Liver (tissue), 9 donors: Measurements from ENCODE around the gene KSR2. TPM values are rescaled to one million over a fixed set of nuclear protein-coding genes. Genes with fewer than 3 reads are reported as not detected.
"Not testable (repeated sequence)": the region's sequence is repeated elsewhere in the genome, so short reads cannot be mapped to it uniquely, and the experiment has no call there.

Experiments used
- DNase-seq: peaks from one replicate; pipeline ENCODE4 v3.0.0-alpha.2; 2017; ENCODE audit warnings: low spot score
- H3K27ac ChIP-seq, 2 donors: one replicate each; pipeline ENCODE4 v1.7.0; 2013; ENCODE audit warnings: inconsistent platforms in 2 of 2, low read length in 2 of 2, control low read depth in 1 of 2, low read depth in 1 of 2, mild to moderate bottlenecking in 1 of 2
- H3K27me3 ChIP-seq, 4 donors: one replicate each; pipeline versions ENCODE4 v1.6.1 to v1.7.0; 2013; ENCODE audit warnings: low read length in 3 of 4, inconsistent platforms in 1 of 4, mild to moderate bottlenecking in 1 of 4, moderate library complexity in 1 of 4; ENCODE audit not compliant: control insufficient read depth in 4 of 4, insufficient read depth in 4 of 4
- H3K36me3 ChIP-seq, 4 donors: one replicate each; pipeline versions ENCODE4 v1.6.1 to v1.7.0; 2013; ENCODE audit warnings: low read length in 3 of 4, mild to moderate bottlenecking in 3 of 4, low read depth in 1 of 4, moderate library complexity in 1 of 4; ENCODE audit not compliant: control insufficient read depth in 4 of 4, insufficient read depth in 3 of 4
- H3K4me1 ChIP-seq, 4 donors: one replicate each; pipeline versions ENCODE4 v1.6.1 to v1.7.0; 2013; ENCODE audit warnings: low read length in 3 of 4, mild to moderate bottlenecking in 3 of 4, moderate library complexity in 1 of 4; ENCODE audit not compliant: control insufficient read depth in 4 of 4, insufficient read depth in 4 of 4
- H3K4me3 ChIP-seq, 3 donors: one replicate each; pipeline versions ENCODE4 v1.6.1 to v1.7.0; 2013; ENCODE audit warnings: low read length in 3 of 3, control low read depth in 1 of 3, low read depth in 1 of 3, mild to moderate bottlenecking in 1 of 3
- H3K9ac ChIP-seq, 2 donors: one replicate each; pipeline ENCODE4 v1.7.0; 2013; ENCODE audit warnings: low read length in 2 of 2, mild to moderate bottlenecking in 2 of 2, moderate library complexity in 2 of 2, control low read depth in 1 of 2, low read depth in 1 of 2
- H3K9me3 ChIP-seq, 4 donors: one replicate each; pipeline versions ENCODE4 v1.6.1 to v1.7.0; 2013; ENCODE audit warnings: low read length in 3 of 4; ENCODE audit not compliant: control insufficient read depth in 4 of 4
- FOXA2 ChIP-seq: IDR thresholded peaks from 2 replicates; pipeline ENCODE4 v1.6.1; 2016; ENCODE audit warnings: antibody characterized with exemption
- HNF4A ChIP-seq, 2 donors: conservative IDR thresholded peaks; 2 replicates each; pipeline ENCODE4 v1.6.1; 2016; ENCODE audit warnings: antibody characterized with exemption in 2 of 2, mild to moderate bottlenecking in 2 of 2
- TAF1 ChIP-seq: conservative IDR thresholded peaks from 2 replicates; pipeline ENCODE4 v1.6.1; 2016; ENCODE audit warnings: antibody characterized with exemption, mild to moderate bottlenecking
- WGBS: extraction: QIAGEN DNeasy Blood & Tissue Kit; methylation state at CpG from one replicate; pipeline ENCODE4 v1.1.7; 2013; 5-methylcytosine and 5-hydroxymethylcytosine counted together
- polyA plus RNA-seq, 2 donors: library from polyadenylated mRNA; stranded (reverse) in 1 of 2; unstranded in 1 of 2; fragments of 200-250 nt in 1 of 2; fragments of >200 nt in 1 of 2; fragmentation: Nextera tagmentation in 1 of 2; extraction: Ambion mirVana in 1 of 2; gene quantifications; one replicate each; pipeline versions ENCODE4 v1.2.1 to v1.2.3, GENCODE V29; 2013 to 2015
- total RNA-seq, 2 donors: library from RNA; depleted of rRNA; stranded (reverse); fragments of >200 nt; gene quantifications; one replicate each; pipeline ENCODE4 v1.2.3, GENCODE V29; 2014
- TF ChIP-seq, protein P1 (sequence below): IDR thresholded peaks from 2 replicates; pipeline ENCODE4 v1.6.1; 2016; ENCODE audit warnings: antibody characterized with exemption
- TF ChIP-seq, protein P2 (sequence below): IDR thresholded peaks from 2 replicates; pipeline ENCODE4 v1.6.1; 2016; ENCODE audit warnings: antibody characterized with exemption
- TF ChIP-seq, protein P3 (sequence below): fragments of 150-350 bp; IDR thresholded peaks from 2 replicates; pipeline ENCODE4 v1.5.1; 2017; ENCODE audit warnings: improper control_type of control experiment, low read depth, low read length; ENCODE audit not compliant: missing input control
- TF ChIP-seq, protein P4 (sequence below): IDR thresholded peaks from 2 replicates; pipeline ENCODE4 v1.6.1; 2016; ENCODE audit warnings: antibody characterized with exemption, mild to moderate bottlenecking
- donor health status: healthy.
- donor health status: healthy.
- donor health status: healthy.
- donor health status: healthy.
- donor health status: healthy.

KSR2 gene
- total and polyA plus RNA-seq, 4 donors: under 0.01 to 0.02 (median under 0.01) TPM; not detected in 1

DNA sequence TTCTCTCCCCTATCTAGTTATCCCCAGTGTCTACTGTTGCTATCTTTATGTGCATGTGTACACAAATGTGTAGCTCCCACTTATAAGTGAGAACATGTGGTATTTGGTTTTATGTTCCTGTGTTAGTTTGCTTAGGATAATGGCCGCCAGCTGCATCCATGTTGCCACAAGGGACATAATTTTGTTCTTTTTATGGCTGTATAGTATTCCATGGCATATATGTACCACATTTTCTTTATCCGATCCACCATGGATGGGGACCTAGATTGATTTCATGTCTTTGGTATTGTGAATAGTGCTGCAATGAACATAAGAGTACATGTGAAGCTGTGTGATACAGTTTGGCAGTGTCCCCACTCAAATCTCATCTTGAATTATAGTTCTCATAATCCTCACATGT is 218.1 kb downstream of the KSR2 start:
- Histone ChIP-seq H3K9me3 (peaks cover 0 to 2% (median 0%) of the 10 kb centered on the region in 4 donors), H3K4me3 (no peak overlapping the region), H3K36me3 (no peaks in the 10 kb centered on the region), H3K27ac (no peak overlapping the region), H3K4me1 (no peaks in the 10 kb centered on the region), H3K9ac (no peak overlapping the region), H3K27me3 (peaks cover 0 to 5% (median 0%) of the 10 kb centered on the region in 4 donors)
- WGBS: 89% methylated on average over 2 of the region's 2 CpGs
- TF ChIP-seq, protein P1, sequence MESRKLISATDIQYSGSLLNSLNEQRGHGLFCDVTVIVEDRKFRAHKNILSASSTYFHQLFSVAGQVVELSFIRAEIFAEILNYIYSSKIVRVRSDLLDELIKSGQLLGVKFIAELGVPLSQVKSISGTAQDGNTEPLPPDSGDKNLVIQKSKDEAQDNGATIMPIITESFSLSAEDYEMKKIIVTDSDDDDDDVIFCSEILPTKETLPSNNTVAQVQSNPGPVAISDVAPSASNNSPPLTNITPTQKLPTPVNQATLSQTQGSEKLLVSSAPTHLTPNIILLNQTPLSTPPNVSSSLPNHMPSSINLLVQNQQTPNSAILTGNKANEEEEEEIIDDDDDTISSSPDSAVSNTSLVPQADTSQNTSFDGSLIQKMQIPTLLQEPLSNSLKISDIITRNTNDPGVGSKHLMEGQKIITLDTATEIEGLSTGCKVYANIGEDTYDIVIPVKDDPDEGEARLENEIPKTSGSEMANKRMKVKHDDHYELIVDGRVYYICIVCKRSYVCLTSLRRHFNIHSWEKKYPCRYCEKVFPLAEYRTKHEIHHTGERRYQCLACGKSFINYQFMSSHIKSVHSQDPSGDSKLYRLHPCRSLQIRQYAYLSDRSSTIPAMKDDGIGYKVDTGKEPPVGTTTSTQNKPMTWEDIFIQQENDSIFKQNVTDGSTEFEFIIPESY: no peak
- TF ChIP-seq FOXA2 (no peak), TAF1 (no peak)
- TF ChIP-seq, protein P2, sequence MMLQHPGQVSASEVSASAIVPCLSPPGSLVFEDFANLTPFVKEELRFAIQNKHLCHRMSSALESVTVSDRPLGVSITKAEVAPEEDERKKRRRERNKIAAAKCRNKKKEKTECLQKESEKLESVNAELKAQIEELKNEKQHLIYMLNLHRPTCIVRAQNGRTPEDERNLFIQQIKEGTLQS: no peak
- TF ChIP-seq, protein P3, sequence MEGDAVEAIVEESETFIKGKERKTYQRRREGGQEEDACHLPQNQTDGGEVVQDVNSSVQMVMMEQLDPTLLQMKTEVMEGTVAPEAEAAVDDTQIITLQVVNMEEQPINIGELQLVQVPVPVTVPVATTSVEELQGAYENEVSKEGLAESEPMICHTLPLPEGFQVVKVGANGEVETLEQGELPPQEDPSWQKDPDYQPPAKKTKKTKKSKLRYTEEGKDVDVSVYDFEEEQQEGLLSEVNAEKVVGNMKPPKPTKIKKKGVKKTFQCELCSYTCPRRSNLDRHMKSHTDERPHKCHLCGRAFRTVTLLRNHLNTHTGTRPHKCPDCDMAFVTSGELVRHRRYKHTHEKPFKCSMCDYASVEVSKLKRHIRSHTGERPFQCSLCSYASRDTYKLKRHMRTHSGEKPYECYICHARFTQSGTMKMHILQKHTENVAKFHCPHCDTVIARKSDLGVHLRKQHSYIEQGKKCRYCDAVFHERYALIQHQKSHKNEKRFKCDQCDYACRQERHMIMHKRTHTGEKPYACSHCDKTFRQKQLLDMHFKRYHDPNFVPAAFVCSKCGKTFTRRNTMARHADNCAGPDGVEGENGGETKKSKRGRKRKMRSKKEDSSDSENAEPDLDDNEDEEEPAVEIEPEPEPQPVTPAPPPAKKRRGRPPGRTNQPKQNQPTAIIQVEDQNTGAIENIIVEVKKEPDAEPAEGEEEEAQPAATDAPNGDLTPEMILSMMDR: no peak
- no peak for DNase-seq

DNA sequence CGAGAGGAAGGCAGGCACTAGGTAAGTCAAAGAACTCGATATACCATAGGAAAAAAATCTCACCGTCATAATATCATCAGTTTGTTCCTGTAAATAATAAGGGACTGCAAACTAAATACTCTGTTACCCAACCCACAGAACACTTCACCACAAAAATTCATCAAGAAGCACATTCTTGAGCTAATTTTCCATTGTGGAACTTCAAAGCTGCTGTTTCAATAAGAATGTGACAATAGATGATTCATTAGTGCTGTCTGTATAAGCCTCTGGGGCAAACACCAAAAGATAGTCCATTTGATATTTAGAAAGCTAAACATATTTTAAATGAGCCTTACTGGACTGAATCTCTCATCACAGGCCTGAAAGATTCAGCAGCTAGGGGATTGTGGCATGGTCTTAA is 219.4 kb downstream of the KSR2 start:
- WGBS: 80% methylated on average over 3 of the region's 3 CpGs
- TF ChIP-seq HNF4A (conservative IDR thresholded peaks at IDR 0.05) (no peak), FOXA2 (no peak), TAF1 (no peak)
- TF ChIP-seq, protein P3: no peak
- TF ChIP-seq, protein P4, sequence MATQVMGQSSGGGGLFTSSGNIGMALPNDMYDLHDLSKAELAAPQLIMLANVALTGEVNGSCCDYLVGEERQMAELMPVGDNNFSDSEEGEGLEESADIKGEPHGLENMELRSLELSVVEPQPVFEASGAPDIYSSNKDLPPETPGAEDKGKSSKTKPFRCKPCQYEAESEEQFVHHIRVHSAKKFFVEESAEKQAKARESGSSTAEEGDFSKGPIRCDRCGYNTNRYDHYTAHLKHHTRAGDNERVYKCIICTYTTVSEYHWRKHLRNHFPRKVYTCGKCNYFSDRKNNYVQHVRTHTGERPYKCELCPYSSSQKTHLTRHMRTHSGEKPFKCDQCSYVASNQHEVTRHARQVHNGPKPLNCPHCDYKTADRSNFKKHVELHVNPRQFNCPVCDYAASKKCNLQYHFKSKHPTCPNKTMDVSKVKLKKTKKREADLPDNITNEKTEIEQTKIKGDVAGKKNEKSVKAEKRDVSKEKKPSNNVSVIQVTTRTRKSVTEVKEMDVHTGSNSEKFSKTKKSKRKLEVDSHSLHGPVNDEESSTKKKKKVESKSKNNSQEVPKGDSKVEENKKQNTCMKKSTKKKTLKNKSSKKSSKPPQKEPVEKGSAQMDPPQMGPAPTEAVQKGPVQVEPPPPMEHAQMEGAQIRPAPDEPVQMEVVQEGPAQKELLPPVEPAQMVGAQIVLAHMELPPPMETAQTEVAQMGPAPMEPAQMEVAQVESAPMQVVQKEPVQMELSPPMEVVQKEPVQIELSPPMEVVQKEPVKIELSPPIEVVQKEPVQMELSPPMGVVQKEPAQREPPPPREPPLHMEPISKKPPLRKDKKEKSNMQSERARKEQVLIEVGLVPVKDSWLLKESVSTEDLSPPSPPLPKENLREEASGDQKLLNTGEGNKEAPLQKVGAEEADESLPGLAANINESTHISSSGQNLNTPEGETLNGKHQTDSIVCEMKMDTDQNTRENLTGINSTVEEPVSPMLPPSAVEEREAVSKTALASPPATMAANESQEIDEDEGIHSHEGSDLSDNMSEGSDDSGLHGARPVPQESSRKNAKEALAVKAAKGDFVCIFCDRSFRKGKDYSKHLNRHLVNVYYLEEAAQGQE: no peak
- no peaks in the 10 kb centered on the region for H3K4me1 ChIP-seq

DNA sequence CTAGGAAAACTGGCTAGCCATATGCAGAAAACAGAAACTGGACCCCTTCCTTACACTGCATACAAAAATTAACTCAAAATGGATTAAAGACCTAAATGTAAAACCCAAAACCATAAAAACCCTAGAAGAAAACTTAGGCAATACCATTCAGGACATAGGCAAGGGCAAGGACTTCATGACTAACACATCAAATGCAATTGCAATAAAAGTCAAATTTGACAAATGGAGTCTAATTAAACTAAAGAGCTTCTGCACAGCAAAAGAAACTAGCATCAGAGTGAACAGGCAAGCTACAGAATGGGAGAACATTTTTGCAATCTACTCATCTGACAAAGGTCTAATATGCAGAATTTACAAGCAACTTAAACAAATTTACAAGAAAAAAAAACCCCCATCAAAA is 222.4 kb downstream of the KSR2 start:
- H3K9me3 ChIP-seq, H3K36me3 ChIP-seq, H3K4me3 ChIP-seq, DNase-seq, H3K4me1 ChIP-seq, H3K27me3 ChIP-seq, H3K9ac ChIP-seq, H3K27ac ChIP-seq: not testable (repeated sequence)

More for the DNA sequence above, 219.4 kb downstream of the KSR2 start:
- Histone ChIP-seq H3K36me3 (no peaks in the 10 kb centered on the region), H3K9ac (no peak overlapping the region), H3K4me3 (no peak overlapping the region), H3K27ac (no peak overlapping the region), H3K9me3 (peaks cover 0 to 2% (median 0%) of the 10 kb centered on the region in 4 donors), H3K27me3 (no peaks in the 10 kb centered on the region)
- no peak for DNase-seq
